WTC11 (cell line): ENCODE data around the gene TRAP1. TPM values are rescaled to one million over a fixed set of nuclear protein-coding genes. Genes with fewer than 3 reads are reported as not detected.
A peak's percentile ranks its signal among the peaks of the same experiment; 100 is the strongest.

Experiments used
- ATAC-seq: fragments of 200-7000 bp; cut with Tn5 transposase; 2 replicates; pipeline ENCODE4 v1.10.0; 2021; ENCODE audit warnings: mild to moderate bottlenecking, moderate library complexity
- CTCF ChIA-PET: fragments of 300-600 bp; sonication (Branson Sonifier 250); formaldehyde crosslinking; loops from one replicate; lab custom pipeline; 2021; ENCODE audit warnings: antibody characterized with exemption; lab: Charles Lee
- POLR2A ChIA-PET: fragments of 350-600 bp; sonication (Branson Sonifier 250); formaldehyde crosslinking; loops from one replicate; lab custom pipeline; 2021; ENCODE audit warnings: antibody characterized with exemption; lab: Charles Lee
- DNase-seq: peaks from one replicate; pipeline ENCODE4 v3.0.0; 2021; ENCODE audit warnings: low spot score
- H3K27ac Mint-ChIP-seq: 2 replicates; pipeline ENCODE4 v1.8.0; 2021; ENCODE audit warnings: mixed read lengths
- H3K27me3 Mint-ChIP-seq: 2 replicates; pipeline ENCODE4 v1.8.0; 2021; ENCODE audit warnings: low read depth, mild to moderate bottlenecking, moderate library complexity, mixed read lengths
- H3K36me3 Mint-ChIP-seq: 2 replicates; pipeline ENCODE4 v1.8.0; 2021; ENCODE audit warnings: mixed read lengths
- H3K4me1 Mint-ChIP-seq: 2 replicates; pipeline ENCODE4 v1.8.0; 2022; ENCODE audit warnings: mixed read lengths
- H3K4me3 Mint-ChIP-seq: 2 replicates; pipeline ENCODE4 v1.8.0; 2021; ENCODE audit warnings: mild to moderate bottlenecking, moderate library complexity, mixed read lengths
- H3K9me3 Mint-ChIP-seq: 2 replicates; pipeline ENCODE4 v1.8.0; 2021; ENCODE audit warnings: mixed read lengths
- ATF3 ChIP-seq: sonication (generic); formaldehyde crosslinking; conservative IDR thresholded peaks from 2 replicates; pipeline ENCODE4 v1.8.1; 2022; ENCODE audit warnings: mild to moderate bottlenecking, missing genetic modification reagents
- EMX1 ChIP-seq: fragments of 250-450 bp; sonication (Bioruptor Pico); IDR thresholded peaks from 2 replicates; pipeline ENCODE4 v1.8.0; 2021; ENCODE audit warnings: mild to moderate bottlenecking
- GTF2I ChIP-seq: fragments of 250-450 bp; sonication (Bioruptor Pico); conservative IDR thresholded peaks from 2 replicates; pipeline ENCODE4 v1.4.0; 2021; ENCODE audit warnings: mild to moderate bottlenecking
- IRF2 ChIP-seq: sonication (generic); formaldehyde crosslinking; IDR thresholded peaks from 2 replicates; pipeline ENCODE4 v1.8.0; 2022; ENCODE audit warnings: low read depth, missing genetic modification reagents, borderline replicate concordance
- JUN ChIP-seq: sonication (generic); formaldehyde crosslinking; IDR thresholded peaks from 2 replicates; pipeline ENCODE4 v1.8.0; 2023; ENCODE audit warnings: mild to moderate bottlenecking, missing genetic modification reagents
- MYBL2 ChIP-seq: sonication (generic); formaldehyde crosslinking; IDR thresholded peaks from 2 replicates; pipeline ENCODE4 v1.8.1; 2023; ENCODE audit warnings: mild to moderate bottlenecking, moderate library complexity, missing genetic modification reagents
- NR2C2 ChIP-seq: sonication (generic); formaldehyde crosslinking; IDR thresholded peaks from 2 replicates; pipeline ENCODE4 v1.8.0; 2022; ENCODE audit warnings: mild to moderate bottlenecking, missing genetic modification reagents
- RORB ChIP-seq: fragments of 250-450 bp; sonication (Bioruptor Pico); IDR thresholded peaks from 2 replicates; pipeline ENCODE4 v1.9.0; 2021; ENCODE audit warnings: mild to moderate bottlenecking
- SMAD4 ChIP-seq: sonication (generic); formaldehyde crosslinking; IDR thresholded peaks from 2 replicates; pipeline ENCODE4 v1.8.0; 2022; ENCODE audit warnings: mild to moderate bottlenecking, missing genetic modification reagents
- TCF7 ChIP-seq: sonication (generic); formaldehyde crosslinking; IDR thresholded peaks from 2 replicates; pipeline ENCODE4 v1.8.0; 2022; ENCODE audit warnings: mild to moderate bottlenecking, low read depth, missing genetic modification reagents, moderate library complexity
- TP53 ChIP-seq: sonication (generic); formaldehyde crosslinking; IDR thresholded peaks from 2 replicates; pipeline ENCODE4 v1.8.1; 2023; ENCODE audit warnings: mild to moderate bottlenecking, missing genetic modification reagents
- ZNF219 ChIP-seq: sonication (generic); formaldehyde crosslinking; IDR thresholded peaks from 2 replicates; pipeline ENCODE4 v1.8.0; 2023; ENCODE audit warnings: missing genetic modification reagents, mild to moderate bottlenecking, borderline replicate concordance
- total RNA-seq: library from RNA; stranded (reverse); gene quantifications from 3 replicates; pipeline ENCODE4 v1.2.3, GENCODE V29; 2021
- TF ChIP-seq, protein P1 (sequence below): fragments of 250-450 bp; sonication (Bioruptor Pico); conservative IDR thresholded peaks from 2 replicates; pipeline ENCODE4 v1.9.0; 2021; ENCODE audit warnings: mild to moderate bottlenecking
- TF ChIP-seq, protein P2 (sequence below): sonication (generic); formaldehyde crosslinking; conservative IDR thresholded peaks from 2 replicates; pipeline ENCODE4 v1.8.1; 2023; ENCODE audit warnings: mild to moderate bottlenecking, low read depth, missing genetic modification reagents, moderate library complexity
- TF ChIP-seq, protein P3 (sequence below): sonication (generic); formaldehyde crosslinking; IDR thresholded peaks from 2 replicates; pipeline ENCODE4 v1.8.1; 2023; ENCODE audit warnings: mild to moderate bottlenecking, missing genetic modification reagents, moderate library complexity
- TF ChIP-seq, protein P4 (sequence below): fragments of 200-600 bp; IDR thresholded peaks from 2 replicates; pipeline ENCODE4 v1.8.0; 2022; ENCODE audit warnings: antibody characterized with exemption

TRAP1 gene
- total RNA-seq, 1 experiment from 2014 or later = 285 TPM

DNA sequence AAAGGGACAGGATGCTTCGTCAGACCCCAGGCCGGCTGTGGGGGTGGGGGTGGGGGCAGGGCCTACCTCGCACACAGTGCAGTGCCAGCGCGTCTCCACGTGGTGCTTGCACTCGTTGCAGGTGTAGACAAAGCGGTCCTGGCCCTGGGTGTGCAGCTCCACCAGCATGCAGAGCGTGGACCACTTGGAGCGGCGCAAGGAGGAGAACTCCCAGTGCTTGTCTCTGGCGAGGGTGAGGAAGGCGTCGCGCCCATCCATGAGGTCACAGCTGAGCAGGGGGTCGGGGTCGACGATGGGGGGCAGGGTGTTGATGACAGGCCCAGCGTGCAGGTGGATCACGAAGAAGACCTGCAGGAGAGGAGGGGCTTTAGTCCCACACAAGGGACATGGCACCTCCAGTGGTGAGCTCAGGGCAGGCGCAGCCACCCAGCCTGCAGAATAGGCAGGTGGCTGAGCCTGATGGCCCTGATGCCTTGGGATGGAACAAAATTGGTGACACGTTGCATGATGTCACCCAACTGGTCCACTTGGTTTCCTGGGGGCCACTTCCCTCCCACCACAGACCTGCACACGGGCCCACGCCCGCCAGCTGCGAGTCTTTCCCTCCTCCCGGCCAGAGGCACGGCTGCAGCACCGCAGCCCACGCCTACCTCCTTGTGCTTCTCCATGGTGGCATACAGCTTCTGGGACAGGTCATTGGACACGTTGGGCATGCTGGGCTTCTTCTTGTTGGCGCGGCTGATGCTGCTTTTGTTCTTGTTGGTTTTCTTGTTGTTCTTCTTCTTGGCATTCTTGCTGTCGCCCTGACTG, 14.0 kb upstream of the TRAP1 start:
- POLR2A ChIA-PET = interaction anchor here (0.6 kb wide), 2 partner anchors 432 to 773 kb away, joined by 3 read pairs; no protein-coding TSS in a partner anchor
- peaks cover 80% of the 10 kb centered on the region for H3K36me3 Mint-ChIP-seq

GRCh38 chr16:3730161-3731125, 13.1 kb upstream of the TRAP1 start:
- Mint-ChIP-seq H3K4me1 (no peaks in the 10 kb centered on the region), H3K4me3 (no peak overlapping the region)

More for the DNA sequence above, 14.0 kb upstream of the TRAP1 start:
- H3K27me3 Mint-ChIP-seq = no peaks in the 10 kb centered on the region; the same call in 1 of the 2 replicates
- H3K4me3 Mint-ChIP-seq = no peak overlapping the region
- H3K9me3 Mint-ChIP-seq = peaks cover 5% of the 10 kb centered on the region
- ATAC-seq (no peak), DNase-seq (no peak)
- TF ChIP-seq MYBL2 (no peak), ATF3 (CRISPR knock-in tag) (0 out of 2 replicates have a peak, but pooled peaks have one; percentile 27), EMX1 (CRISPR knock-in tag) (no peak)
- H3K27ac Mint-ChIP-seq = peak overlapping the region; percentile 80
- no peaks in the 10 kb centered on the region for H3K4me1 Mint-ChIP-seq
- CTCF ChIA-PET = no interaction called here

More at GRCh38 chr16:3730161-3731125, 13.1 kb upstream of the TRAP1 start:
- POLR2A ChIA-PET = no interaction called here
- DNase-seq = no peak
- Mint-ChIP-seq H3K36me3 (peaks cover 71% of the 10 kb centered on the region), H3K27ac (no peak overlapping the region), H3K27me3 (no peaks in the 10 kb centered on the region; the same call in 1 of the 2 replicates), H3K9me3 (peaks cover 5% of the 10 kb centered on the region)
- TF ChIP-seq SMAD4 (CRISPR knock-in tag) = no peak
- no peak for TF ChIP-seq ZNF219
- TF ChIP-seq, protein P1, sequence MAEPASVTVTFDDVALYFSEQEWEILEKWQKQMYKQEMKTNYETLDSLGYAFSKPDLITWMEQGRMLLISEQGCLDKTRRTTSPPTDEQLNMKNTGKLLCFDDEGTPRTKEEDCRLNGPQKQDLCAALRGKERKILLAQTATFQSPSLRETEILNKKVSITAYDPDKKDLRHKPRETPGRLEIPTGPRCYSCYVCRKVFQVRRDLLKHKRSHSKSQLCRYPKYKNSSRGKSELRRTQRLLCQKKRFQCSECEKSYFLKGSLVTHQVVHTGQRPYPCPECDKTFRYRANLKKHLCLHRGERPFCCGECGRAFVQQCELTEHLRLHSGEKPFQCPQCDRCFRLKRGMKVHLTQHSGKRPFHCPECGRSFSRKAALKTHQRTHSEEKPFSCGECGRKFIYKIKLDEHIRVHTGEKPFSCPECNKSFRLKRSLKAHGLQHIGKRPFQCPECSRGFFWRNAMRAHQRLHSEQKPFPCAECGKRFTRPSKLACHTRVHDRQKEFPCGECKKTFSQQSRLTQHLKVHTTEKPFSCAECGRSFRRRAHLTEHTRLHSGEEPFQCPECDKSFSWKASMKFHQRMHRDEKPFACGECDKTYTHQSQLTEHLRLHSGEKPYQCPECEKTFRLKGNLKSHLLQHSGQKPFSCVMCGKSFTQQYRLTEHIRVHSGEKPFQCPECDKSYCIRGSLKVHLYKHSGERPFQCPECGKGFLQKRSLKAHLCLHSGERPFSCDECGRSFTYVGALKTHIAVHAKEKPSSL (CRISPR knock-in tag) = no peak
- no peak for TF ChIP-seq JUN (CRISPR knock-in tag)
- TF ChIP-seq NR2C2 (CRISPR knock-in tag) = no peak
- TF ChIP-seq IRF2 = no peak
- no peak for TF ChIP-seq TCF7
- TF ChIP-seq TP53 (CRISPR knock-in tag) = no peak
- TF ChIP-seq RORB (CRISPR knock-in tag) = no peak
- TF ChIP-seq, protein P2, sequence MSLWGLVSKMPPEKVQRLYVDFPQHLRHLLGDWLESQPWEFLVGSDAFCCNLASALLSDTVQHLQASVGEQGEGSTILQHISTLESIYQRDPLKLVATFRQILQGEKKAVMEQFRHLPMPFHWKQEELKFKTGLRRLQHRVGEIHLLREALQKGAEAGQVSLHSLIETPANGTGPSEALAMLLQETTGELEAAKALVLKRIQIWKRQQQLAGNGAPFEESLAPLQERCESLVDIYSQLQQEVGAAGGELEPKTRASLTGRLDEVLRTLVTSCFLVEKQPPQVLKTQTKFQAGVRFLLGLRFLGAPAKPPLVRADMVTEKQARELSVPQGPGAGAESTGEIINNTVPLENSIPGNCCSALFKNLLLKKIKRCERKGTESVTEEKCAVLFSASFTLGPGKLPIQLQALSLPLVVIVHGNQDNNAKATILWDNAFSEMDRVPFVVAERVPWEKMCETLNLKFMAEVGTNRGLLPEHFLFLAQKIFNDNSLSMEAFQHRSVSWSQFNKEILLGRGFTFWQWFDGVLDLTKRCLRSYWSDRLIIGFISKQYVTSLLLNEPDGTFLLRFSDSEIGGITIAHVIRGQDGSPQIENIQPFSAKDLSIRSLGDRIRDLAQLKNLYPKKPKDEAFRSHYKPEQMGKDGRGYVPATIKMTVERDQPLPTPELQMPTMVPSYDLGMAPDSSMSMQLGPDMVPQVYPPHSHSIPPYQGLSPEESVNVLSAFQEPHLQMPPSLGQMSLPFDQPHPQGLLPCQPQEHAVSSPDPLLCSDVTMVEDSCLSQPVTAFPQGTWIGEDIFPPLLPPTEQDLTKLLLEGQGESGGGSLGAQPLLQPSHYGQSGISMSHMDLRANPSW = no peak
- TF ChIP-seq, protein P3, sequence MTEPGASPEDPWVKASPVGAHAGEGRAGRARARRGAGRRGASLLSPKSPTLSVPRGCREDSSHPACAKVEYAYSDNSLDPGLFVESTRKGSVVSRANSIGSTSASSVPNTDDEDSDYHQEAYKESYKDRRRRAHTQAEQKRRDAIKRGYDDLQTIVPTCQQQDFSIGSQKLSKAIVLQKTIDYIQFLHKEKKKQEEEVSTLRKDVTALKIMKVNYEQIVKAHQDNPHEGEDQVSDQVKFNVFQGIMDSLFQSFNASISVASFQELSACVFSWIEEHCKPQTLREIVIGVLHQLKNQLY (CRISPR knock-in tag) = no peak
- TF ChIP-seq, protein P4, sequence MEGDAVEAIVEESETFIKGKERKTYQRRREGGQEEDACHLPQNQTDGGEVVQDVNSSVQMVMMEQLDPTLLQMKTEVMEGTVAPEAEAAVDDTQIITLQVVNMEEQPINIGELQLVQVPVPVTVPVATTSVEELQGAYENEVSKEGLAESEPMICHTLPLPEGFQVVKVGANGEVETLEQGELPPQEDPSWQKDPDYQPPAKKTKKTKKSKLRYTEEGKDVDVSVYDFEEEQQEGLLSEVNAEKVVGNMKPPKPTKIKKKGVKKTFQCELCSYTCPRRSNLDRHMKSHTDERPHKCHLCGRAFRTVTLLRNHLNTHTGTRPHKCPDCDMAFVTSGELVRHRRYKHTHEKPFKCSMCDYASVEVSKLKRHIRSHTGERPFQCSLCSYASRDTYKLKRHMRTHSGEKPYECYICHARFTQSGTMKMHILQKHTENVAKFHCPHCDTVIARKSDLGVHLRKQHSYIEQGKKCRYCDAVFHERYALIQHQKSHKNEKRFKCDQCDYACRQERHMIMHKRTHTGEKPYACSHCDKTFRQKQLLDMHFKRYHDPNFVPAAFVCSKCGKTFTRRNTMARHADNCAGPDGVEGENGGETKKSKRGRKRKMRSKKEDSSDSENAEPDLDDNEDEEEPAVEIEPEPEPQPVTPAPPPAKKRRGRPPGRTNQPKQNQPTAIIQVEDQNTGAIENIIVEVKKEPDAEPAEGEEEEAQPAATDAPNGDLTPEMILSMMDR = no peak
- no peak for TF ChIP-seq GTF2I
- no peak for ATAC-seq
- CTCF ChIA-PET = interaction anchor here (1.0 kb wide), 1 partner anchor 76 kb away, joined by 3 read pairs; no protein-coding TSS in a partner anchor
